Psoas muscle (tissue), 8 donors: ENCODE measurements around the gene BCKDK. TPM values are rescaled to one million over a fixed set of nuclear protein-coding genes. Genes with fewer than 3 reads are reported as not detected.
"Not testable (repeated sequence)": the region's sequence is repeated elsewhere in the genome, so short reads cannot be mapped to it uniquely, and the experiment has no call there.

Experiments used
- ATAC-seq, 4 donors: fragments of 200-7000 bp; cut with Tn5 transposase; one replicate each; pipeline ENCODE4 v1.9.1; 2020; ENCODE audit warnings: moderate library complexity in 3 of 4, mild to moderate bottlenecking in 2 of 4
- DNase-seq, 2 donors: peaks; one replicate each; pipeline ENCODE4 v3.0.0-alpha.2; 2020
- H3K27ac ChIP-seq: fragments of 200-600 bp; one replicate; pipeline ENCODE4 v1.8.0; 2022
- H3K27me3 ChIP-seq, 3 donors: fragments of 200-600 bp in 1 of 3; one replicate each; pipeline versions ENCODE4 v1.6.1 to v1.8.0; 2013 to 2022; ENCODE audit warnings: low read length in 2 of 3, mild to moderate bottlenecking in 2 of 3, moderate library complexity in 1 of 3; ENCODE audit not compliant: insufficient read depth in 3 of 3
- H3K36me3 ChIP-seq, 2 donors: fragments of 200-600 bp in 1 of 2; one replicate each; pipeline versions ENCODE4 v1.6.1 to v1.8.0; 2013 to 2022; ENCODE audit warnings: low read depth in 1 of 2, mild to moderate bottlenecking in 1 of 2, moderate library complexity in 1 of 2; ENCODE audit not compliant: insufficient read depth in 1 of 2
- H3K4me1 ChIP-seq: fragments of 200-600 bp; one replicate; pipeline ENCODE4 v1.8.0; 2022
- H3K4me3 ChIP-seq: fragments of 200-600 bp; one replicate; pipeline ENCODE4 v1.8.0; 2022; ENCODE audit warnings: mild to moderate bottlenecking
- H3K9me3 ChIP-seq: fragments of 200-600 bp; one replicate; pipeline ENCODE4 v1.8.0; 2022
- WGBS, 3 donors: extraction: QIAGEN DNeasy Blood & Tissue Kit; methylation state at CpG; one replicate each; pipeline versions ENCODE4 v1.1.6 to v1.1.7; 2013; 5-methylcytosine and 5-hydroxymethylcytosine counted together
- intact Hi-C, 2 donors: fragments of 100-400 bp; cut with DNase I; formaldehyde crosslinking; loops; one replicate each; pipeline versions ENCODE4 v1.11.0 to v1.14.2; 2022
- polyA plus RNA-seq, 3 donors: library from polyadenylated mRNA; stranded (reverse); fragments of 200-250 nt; gene quantifications; one replicate each; pipeline ENCODE4 v1.2.3, GENCODE V29; 2013
- total RNA-seq, 4 donors: library from RNA; stranded (reverse); fragmentation: NEBNext Ultra II Directional in 2 of 4; extraction: Animal tissue kit (Norgen Biotek cat#: 25700) in 2 of 4; gene quantifications; one replicate each; pipeline versions ENCODE4 v1.2.1 to v1.2.4, GENCODE V29; 2021 to 2023
- TF ChIP-seq, protein P1 (sequence below): fragments of 200-600 bp; IDR thresholded peaks from one replicate; pipeline ENCODE4 v1.8.0; 2022; ENCODE audit warnings: antibody characterized with exemption
- donor health status: healthy with polysubstance abuse.
- donor health status: DM: no; HTN: no; CAD: no; lungs with moderate emphysema.
- donor health status: Bipolar disorder and iron deficiency.
- donor health status: healthy.
- donor health status: DM: yes; HTN: yes; CAD: no.
- donor health status: DM: no; HTN: no; CAD: no.
- donor health status: DM: no; HTN: no; CAD: no.
- donor health status: DM: yes; HTN: yes; CAD: no.

BCKDK gene
- total and polyA plus RNA-seq, 7 donors, result 36.7 to 72.8 (median 52.5) TPM

DNA sequence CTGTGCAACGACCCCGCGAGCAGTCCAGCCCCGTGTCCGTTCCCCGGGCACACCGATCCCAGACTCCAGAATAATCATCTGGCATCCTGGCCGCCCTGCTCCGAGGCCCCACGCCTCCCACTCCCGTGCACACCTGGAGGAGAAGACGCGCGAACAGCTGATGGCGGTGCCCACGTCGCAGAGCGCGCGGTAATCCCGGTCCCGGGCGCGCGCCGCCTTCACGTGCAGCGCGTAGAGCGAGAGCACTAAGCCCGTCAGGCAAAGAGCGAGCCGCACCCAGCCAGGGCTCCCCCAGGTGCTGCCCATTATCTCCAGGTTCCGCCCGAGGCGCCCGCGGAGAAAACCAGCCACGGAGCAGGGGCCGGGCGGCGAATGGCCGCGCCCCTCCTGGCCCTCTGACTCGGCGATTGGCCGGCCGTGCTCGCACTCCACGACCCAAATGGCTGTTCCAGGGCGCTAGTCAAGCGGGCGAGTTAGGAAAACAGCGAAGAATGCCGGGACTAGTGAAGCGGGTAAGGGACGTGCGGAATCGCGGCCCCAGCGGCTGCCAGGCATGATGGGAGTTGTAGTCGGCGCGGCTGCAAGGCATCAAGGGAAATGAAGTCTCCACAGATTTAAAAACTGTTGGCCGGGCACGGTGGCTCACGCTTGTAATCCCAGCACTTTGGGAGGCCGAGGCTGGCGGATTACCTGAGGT is 13.6 kb upstream of the BCKDK start, which contains the start of gene VKORC1:
Gene VKORC1, minus strand, starts transcription at position 374 of the 697 bp plus-strand sequence. Its CDS starts 68 bp downstream, at position 306.
- peak; percentile 94 to 97 for DNase-seq
- WGBS, 3 donors, result 0 to 1% (median 0%) methylated on average over 64 to 69 of the region's 69 CpGs
- intact Hi-C loops, result loop anchor here (1.0 to 10.0 kb wide), 2 partner anchors 48 to 110 kb away; partner anchors contain the start of gene HSD3B7 (in 1 of the 2)

DNA sequence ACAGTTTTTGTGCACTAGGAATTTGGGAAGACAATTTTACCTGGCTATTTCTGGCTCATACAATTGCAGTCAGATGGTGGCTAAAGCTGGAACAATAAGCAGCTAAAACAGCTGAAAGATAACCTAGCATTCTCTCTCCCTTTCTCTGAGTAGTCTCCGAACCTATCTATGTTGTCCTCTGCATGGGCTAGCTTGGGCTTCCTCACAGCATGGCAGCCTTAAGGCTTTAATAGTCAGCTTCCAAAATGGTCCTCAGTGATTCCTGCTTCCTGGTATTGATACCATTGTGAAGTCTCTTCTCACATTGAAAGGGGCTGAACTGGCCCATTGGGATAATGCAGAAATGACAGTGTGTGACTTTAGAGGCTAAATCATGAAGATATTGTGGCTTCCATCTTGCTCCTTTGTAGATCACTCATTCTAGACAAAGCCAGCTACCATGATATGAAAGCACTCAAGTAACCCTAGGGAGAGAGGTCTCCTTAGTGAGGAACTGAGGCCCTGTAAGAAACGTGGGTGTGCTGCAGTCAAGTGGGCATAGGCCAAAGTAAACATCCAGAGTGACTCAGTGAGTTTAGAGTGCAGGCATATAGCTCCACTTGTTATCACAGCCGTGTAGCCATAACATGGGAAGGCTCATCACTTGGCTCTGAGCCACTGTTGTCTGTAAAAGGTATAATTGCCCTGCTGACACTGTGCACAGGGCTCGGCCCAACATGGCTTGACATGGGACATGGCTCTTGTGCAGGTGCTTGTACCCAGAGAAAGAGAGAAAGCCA is 8.1 kb upstream of the BCKDK start:
- H3K27me3 ChIP-seq, result no peaks in the 10 kb centered on the region
- WGBS, 3 donors, result 73 to 75% (median 74%) methylated on average over 4 of the region's 4 CpGs
- ATAC-seq, result no peak
- intact Hi-C loops, result loop anchor here in 1 of 2 donors (10.0 kb wide), 1 partner anchor 115 kb away; the partner anchor contains the start of gene HSD3B7
- no peak overlapping the region for H3K4me3 ChIP-seq
- TF ChIP-seq, protein P1, sequence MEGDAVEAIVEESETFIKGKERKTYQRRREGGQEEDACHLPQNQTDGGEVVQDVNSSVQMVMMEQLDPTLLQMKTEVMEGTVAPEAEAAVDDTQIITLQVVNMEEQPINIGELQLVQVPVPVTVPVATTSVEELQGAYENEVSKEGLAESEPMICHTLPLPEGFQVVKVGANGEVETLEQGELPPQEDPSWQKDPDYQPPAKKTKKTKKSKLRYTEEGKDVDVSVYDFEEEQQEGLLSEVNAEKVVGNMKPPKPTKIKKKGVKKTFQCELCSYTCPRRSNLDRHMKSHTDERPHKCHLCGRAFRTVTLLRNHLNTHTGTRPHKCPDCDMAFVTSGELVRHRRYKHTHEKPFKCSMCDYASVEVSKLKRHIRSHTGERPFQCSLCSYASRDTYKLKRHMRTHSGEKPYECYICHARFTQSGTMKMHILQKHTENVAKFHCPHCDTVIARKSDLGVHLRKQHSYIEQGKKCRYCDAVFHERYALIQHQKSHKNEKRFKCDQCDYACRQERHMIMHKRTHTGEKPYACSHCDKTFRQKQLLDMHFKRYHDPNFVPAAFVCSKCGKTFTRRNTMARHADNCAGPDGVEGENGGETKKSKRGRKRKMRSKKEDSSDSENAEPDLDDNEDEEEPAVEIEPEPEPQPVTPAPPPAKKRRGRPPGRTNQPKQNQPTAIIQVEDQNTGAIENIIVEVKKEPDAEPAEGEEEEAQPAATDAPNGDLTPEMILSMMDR, result no peak
- no peak for DNase-seq
- peaks cover 4% of the 10 kb centered on the region for H3K4me1 ChIP-seq
- peaks cover 3% of the 10 kb centered on the region for H3K9me3 ChIP-seq
- no peak overlapping the region for H3K27ac ChIP-seq
- H3K36me3 ChIP-seq, result no peaks in the 10 kb centered on the region

More for the DNA sequence above, 13.6 kb upstream of the BCKDK start, which contains the start of gene VKORC1:
- H3K27ac ChIP-seq, result peak within 1 kb of the TSS; percentile 94
- no peaks in the 10 kb centered on the region for H3K9me3 ChIP-seq
- H3K36me3 ChIP-seq, result peaks cover 0 to 15% of the 10 kb centered on the region in 2 donors
- TF ChIP-seq, protein P1, result no peak
- no peaks in the 10 kb centered on the region for H3K27me3 ChIP-seq
- ATAC-seq, result peak; percentile 93 to 96 (median 94)
- H3K4me3 ChIP-seq, result peak within 1 kb of the TSS; percentile 98
- H3K4me1 ChIP-seq, result peaks cover 4% of the 10 kb centered on the region

DNA sequence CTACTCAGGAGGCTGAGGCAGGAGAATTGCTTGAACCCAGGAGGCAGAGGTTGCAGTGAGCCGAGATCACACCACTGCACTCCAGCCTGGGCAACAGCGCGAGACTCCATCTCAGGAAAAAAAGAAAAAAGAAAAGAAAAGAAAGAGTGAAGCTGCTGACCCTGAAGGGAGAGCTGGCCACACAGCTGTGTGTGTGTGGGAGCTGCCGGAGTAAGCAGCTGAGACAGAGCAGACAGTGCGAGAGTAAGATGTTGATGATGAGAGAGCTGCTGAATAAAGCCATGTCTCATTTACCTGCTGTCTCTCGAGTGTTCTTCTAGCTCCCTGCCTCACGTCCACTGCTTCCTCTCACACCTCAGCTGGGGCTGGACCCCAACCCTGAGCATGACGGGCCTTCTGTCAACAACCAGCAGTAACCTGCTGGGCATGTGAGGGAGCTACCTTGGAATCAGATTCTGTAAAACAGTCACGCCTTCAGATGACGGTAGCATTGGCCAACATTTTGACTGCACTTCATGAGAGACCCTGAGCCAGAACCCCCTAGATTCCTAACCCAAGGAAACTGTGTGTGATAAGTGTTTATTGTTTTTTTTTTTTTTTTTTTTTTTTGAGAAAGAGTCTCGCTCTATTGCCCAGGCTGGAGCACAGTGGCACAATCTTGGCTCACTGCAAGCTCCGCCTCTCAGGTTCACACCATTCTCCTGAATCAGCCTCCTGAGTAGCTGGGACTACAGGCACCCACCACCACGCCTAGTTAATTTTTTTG is 7.1 kb upstream of the BCKDK start:
- DNase-seq, result not testable (repeated sequence)

DNA sequence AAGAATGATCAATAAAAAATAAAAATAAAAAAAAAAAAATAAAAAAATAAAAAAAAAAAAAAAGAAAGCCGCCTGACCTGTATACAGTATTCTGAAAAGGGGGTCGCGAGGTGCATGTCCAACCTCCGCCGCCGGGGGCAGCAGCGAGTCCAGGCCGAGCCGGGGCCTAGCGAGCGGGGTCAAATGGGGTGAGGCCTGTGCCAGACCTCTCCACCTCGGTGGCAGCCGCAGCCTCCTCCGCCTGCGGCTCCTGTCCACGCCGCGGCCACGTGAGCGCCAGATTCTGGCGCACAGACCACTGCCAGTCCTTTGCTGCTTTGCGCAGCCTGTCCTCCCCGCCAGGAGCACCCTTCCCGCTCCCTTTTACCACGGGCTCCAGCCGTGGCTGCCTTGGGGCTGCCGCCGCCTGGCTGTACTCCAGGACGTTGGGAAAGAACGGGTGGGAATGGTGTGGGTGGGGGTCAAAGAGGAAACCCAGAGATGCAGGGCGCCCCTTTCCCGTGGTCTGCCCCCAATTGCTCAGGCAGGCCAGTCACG is 2.4 kb upstream of the BCKDK start:
- intact Hi-C loops, result loop anchor here (5.0 kb wide), 2 partner anchors 37 to 347 kb away; no protein-coding TSS in a partner anchor

More for the DNA sequence above, 7.1 kb upstream of the BCKDK start:
- H3K9me3 ChIP-seq, H3K27me3 ChIP-seq, intact Hi-C loops, H3K27ac ChIP-seq, H3K36me3 ChIP-seq, ATAC-seq, H3K4me1 ChIP-seq, H3K4me3 ChIP-seq: not testable (repeated sequence)
- WGBS, 3 donors, result 84 to 86% (median 84%) methylated on average over 13 of the region's 13 CpGs

More for the DNA sequence above, 2.4 kb upstream of the BCKDK start:
- H3K27me3 ChIP-seq, result no peaks in the 10 kb centered on the region
- 6 to 8% (median 7%) methylated on average over 26 to 33 of the region's 33 CpGs for WGBS, 3 donors
- TF ChIP-seq, protein P1, result peak; percentile 80
- DNase-seq (peak; percentile 91 to 96), ATAC-seq (peak; percentile 93 to 95 (median 94))
- peak overlapping the region; percentile 81 for H3K27ac ChIP-seq
- no peaks in the 10 kb centered on the region for H3K9me3 ChIP-seq
- peaks cover 0 to 10% of the 10 kb centered on the region in 2 donors for H3K36me3 ChIP-seq
- peaks cover 21% of the 10 kb centered on the region for H3K4me1 ChIP-seq
- peak overlapping the region; percentile 51 for H3K4me3 ChIP-seq
